Posterior vena cava (tissue), 2 donors: ENCODE results near the gene CSRNP3. TPM values are rescaled to one million over a fixed set of nuclear protein-coding genes. Genes with fewer than 3 reads are reported as not detected.
"Not testable (repeated sequence)": the region's sequence is repeated elsewhere in the genome, so short reads cannot be mapped to it uniquely, and the experiment has no call there.

Source experiments
- DNase-seq: peaks from one replicate; pipeline ENCODE4 v3.0.0-alpha.2; 2020; ENCODE audit warnings: low spot score
- intact Hi-C, 2 donors: fragments of 100-400 bp; cut with DNase I; formaldehyde crosslinking; loops; one replicate each; pipeline versions ENCODE4 v1.14.1 to v1.14.2; 2022 to 2023
- total RNA-seq, 2 donors: library from RNA; stranded (reverse); fragmentation: NEBNext Ultra II Directional; extraction: Animal tissue kit (Norgen Biotek cat#: 25700); gene quantifications; one replicate each; pipeline ENCODE4 v1.2.1, GENCODE V29; 2021
- donor health status: DM: yes; HTN: yes; CAD: no.
- donor health status: DM: yes; HTN: yes; CAD: no.

Gene CSRNP3
- total RNA-seq, 2 donors from 2014 or later = 3.1 to 7.7 TPM

GRCh38 chr2:165651233-165651632, 181.7 kb downstream of the CSRNP3 start:
- DNase-seq = no peak
- intact Hi-C loops = no loop called here

GRCh38 chr2:165655661-165656060, 186.2 kb downstream of the CSRNP3 start:
- intact Hi-C loops = no loop called here
- no peak for DNase-seq

- DNase-seq = no peak
- intact Hi-C loops = no loop called here
Measured at GRCh38 chr2:165660361-165660760, 190.9 kb downstream of the CSRNP3 start.

GRCh38 chr2:165662720-165663119, 193.2 kb downstream of the CSRNP3 start:
- no peak for DNase-seq
- intact Hi-C loops = no loop called here

- no peak for DNase-seq
- intact Hi-C loops = no loop called here
Measured at GRCh38 chr2:165665614-165666013, 196.1 kb downstream of the CSRNP3 start.

- DNase-seq, intact Hi-C loops: not testable (repeated sequence)
Measured at GRCh38 chr2:165666073-165666472, 196.6 kb downstream of the CSRNP3 start.

- intact Hi-C loops = no loop called here
- DNase-seq = no peak
Measured at GRCh38 chr2:165666605-165667004, 197.1 kb downstream of the CSRNP3 start.

- intact Hi-C loops = no loop called here
- DNase-seq = no peak
Measured at GRCh38 chr2:165667375-165667774, 197.9 kb downstream of the CSRNP3 start.

- DNase-seq = no peak
- intact Hi-C loops = loop anchor here in 1 of 2 donors (1.0 kb wide), 1 partner anchor 12 kb away; no protein-coding TSS in a partner anchor
Measured at GRCh38 chr2:165674780-165675179, 205.3 kb downstream of the CSRNP3 start.

- intact Hi-C loops = loop anchor here in 1 of 2 donors (1.0 kb wide), 1 partner anchor 11 kb away; no protein-coding TSS in a partner anchor
Measured at GRCh38 chr2:165675551-165675968, 206.1 kb downstream of the CSRNP3 start.

GRCh38 chr2:165678882-165679281, 209.4 kb downstream of the CSRNP3 start:
- intact Hi-C loops = no loop called here
- DNase-seq = no peak

More at GRCh38 chr2:165675551-165675968, 206.1 kb downstream of the CSRNP3 start:
- no peak for DNase-seq

GRCh38 chr2:165679621-165680020, 210.1 kb downstream of the CSRNP3 start:
- DNase-seq = no peak
- intact Hi-C loops = no loop called here

GRCh38 chr2:165681841-165682240, 212.3 kb downstream of the CSRNP3 start:
- intact Hi-C loops = no loop called here
- no peak for DNase-seq

GRCh38 chr2:165682546-165682945, 213.0 kb downstream of the CSRNP3 start:
- no peak for DNase-seq
- intact Hi-C loops = no loop called here

GRCh38 chr2:165686800-165687199, 217.3 kb downstream of the CSRNP3 start:
- DNase-seq = no peak
- intact Hi-C loops = loop anchor here in 1 of 2 donors (1.0 kb wide), 1 partner anchor 11 kb away; no protein-coding TSS in a partner anchor

- intact Hi-C loops = no loop called here
- no peak for DNase-seq
Measured at GRCh38 chr2:165687426-165688002, 218.0 kb downstream of the CSRNP3 start.

- peak; percentile 86 for DNase-seq
- intact Hi-C loops = loop anchor here (10.0 kb wide), 2 partner anchors 287 to 677 kb away; no protein-coding TSS in a partner anchor
Measured at GRCh38 chr2:165691615-165692014, 222.1 kb downstream of the CSRNP3 start.

- intact Hi-C loops = loop anchor here (10.0 kb wide), 2 partner anchors 288 to 678 kb away; no protein-coding TSS in a partner anchor
- DNase-seq = no peak
Measured at GRCh38 chr2:165692906-165693305, 223.4 kb downstream of the CSRNP3 start.

GRCh38 chr2:165693838-165694237, 224.3 kb downstream of the CSRNP3 start:
- DNase-seq = no peak
- intact Hi-C loops = loop anchor here (10.0 kb wide), 2 partner anchors 289 to 679 kb away; no protein-coding TSS in a partner anchor

GRCh38 chr2:165697748-165698443, 228.4 kb downstream of the CSRNP3 start:
- intact Hi-C loops = loop anchor here (10.0 kb wide), 2 partner anchors 293 to 683 kb away; no protein-coding TSS in a partner anchor
- no peak for DNase-seq
